ENCODE data around the gene COL6A2. TPM values are rescaled to one million over a fixed set of nuclear protein-coding genes. Genes with fewer than 3 reads are reported as not detected.

The COL6A2 gene
- polyA plus RNA-seq, 1 of the 3 experiments (the other 2 are of a cell fraction) = 108 TPM

GRCh38 chr21:46089285-46089684 lies 8.6 kb upstream of the COL6A2 start:
- POLR2A ChIA-PET = no interaction called here
- CTCF ChIA-PET = no interaction called here
- H3K9ac ChIP-seq = no peak overlapping the region

GRCh38 chr21:46091118-46091517 lies 6.8 kb upstream of the COL6A2 start:
- H3K9me3 ChIP-seq = no peaks in the 10 kb centered on the region; the same call in 1 of the 2 replicates
- H3K4me3 ChIP-seq (ENCODE audit: low read depth in 2 of 2, low read length in 1 of 2) = no peak overlapping the region
- ChIA-PET CTCF (no interaction called here), POLR2A (no interaction called here)
- 70% methylated on average over 4 of the region's 4 CpGs for WGBS (ENCODE audit: low lambda C conversion rate)
- H2AFZ ChIP-seq (ENCODE audit: low read depth) = no peak overlapping the region
- no peaks in the 10 kb centered on the region for H3K4me1 ChIP-seq (ENCODE audit: control insufficient read depth in 1 of 2, insufficient read depth in 2 of 2, low read depth in 1 of 2, low read length in 1 of 2)
- peaks cover 6% of the 10 kb centered on the region for H3F3A ChIP-seq (replicated peaks; ENCODE audit: insufficient read depth)
- H3K27me3 ChIP-seq (ENCODE audit: insufficient read depth) = no peaks in the 10 kb centered on the region
- H3K9ac ChIP-seq = no peak overlapping the region
- H4K20me1 ChIP-seq (ENCODE audit: insufficient read depth) = no peaks in the 10 kb centered on the region
- TF ChIP-seq GABPA (IDR thresholded peaks at IDR 0.05; ENCODE audit: low read depth) (no peak), TCF12 (IDR thresholded peaks at IDR 0.05) (no peak), TEAD4 (IDR thresholded peaks at IDR 0.05; ENCODE audit: borderline replicate concordance, insufficient read depth) (no peak), CHD2 (IDR thresholded peaks at IDR 0.05; ENCODE audit: low read length, partially characterized antibody) (no peak), PBX3 (IDR thresholded peaks at IDR 0.05) (no peak), FOXJ3 (CRISPR knock-in tag; IDR thresholded peaks at IDR 0.05) (no peak), REST (IDR thresholded peaks at IDR 0.05; ENCODE audit: low read depth, low read length) (no peak), ZBTB33 (IDR thresholded peaks at IDR 0.05; ENCODE audit: borderline replicate concordance, low read depth) (no peak), RXRA (IDR thresholded peaks at IDR 0.05; ENCODE audit: borderline replicate concordance, low read depth) (no peak), RAD21 (IDR thresholded peaks at IDR 0.05; ENCODE audit: low read length) (no peak)
- H3K4me2 ChIP-seq = no peak overlapping the region
- no peak for DNase-seq
- no peaks in the 10 kb centered on the region for H3K79me2 ChIP-seq (ENCODE audit: insufficient read depth)
- no peak overlapping the region for H3K27ac ChIP-seq (ENCODE audit: low read depth in 2 of 2, low read length in 1 of 2)
- H3K36me3 ChIP-seq (replicated peaks in 1 of 2; ENCODE audit: control insufficient read depth in 1 of 2, insufficient read depth in 2 of 2, low read length in 1 of 2) = no peaks in the 10 kb centered on the region
- no peaks in the 10 kb centered on the region for H3K9me2 ChIP-seq

More at GRCh38 chr21:46089285-46089684, 8.6 kb upstream of the COL6A2 start:
- no peak overlapping the region for H3K4me2 ChIP-seq
- no peak for DNase-seq
- H3K27me3 ChIP-seq (ENCODE audit: insufficient read depth) = no peaks in the 10 kb centered on the region
- peaks cover 6% of the 10 kb centered on the region for H3F3A ChIP-seq (replicated peaks; ENCODE audit: insufficient read depth)
- no peak overlapping the region for H3K4me3 ChIP-seq (ENCODE audit: low read depth in 2 of 2, low read length in 1 of 2)
- H2AFZ ChIP-seq (ENCODE audit: low read depth) = no peak overlapping the region
- H3K9me3 ChIP-seq = no peaks in the 10 kb centered on the region; the same call in 1 of the 2 replicates
- H3K79me2 ChIP-seq (ENCODE audit: insufficient read depth) = no peaks in the 10 kb centered on the region
- H3K27ac ChIP-seq (ENCODE audit: low read depth in 2 of 2, low read length in 1 of 2) = no peak overlapping the region
- no peaks in the 10 kb centered on the region for H4K20me1 ChIP-seq (ENCODE audit: insufficient read depth)
- H3K4me1 ChIP-seq (ENCODE audit: control insufficient read depth in 1 of 2, insufficient read depth in 2 of 2, low read depth in 1 of 2, low read length in 1 of 2) = no peaks in the 10 kb centered on the region
- no peak for TF ChIP-seq ELF1 (IDR thresholded peaks at IDR 0.05)
- TF ChIP-seq POLR2AphosphoS5 (IDR thresholded peaks at IDR 0.05; ENCODE audit: low read depth, low read length) = no peak
- no peak for TF ChIP-seq EZH2phosphoT487 (IDR thresholded peaks at IDR 0.05; ENCODE audit: borderline replicate concordance, low read depth)
- TF ChIP-seq SMC3 (IDR thresholded peaks at IDR 0.05; ENCODE audit: low read depth, low read length) = no peak
- no peak for TF ChIP-seq SIN3A (IDR thresholded peaks at IDR 0.05; ENCODE audit: borderline replicate concordance, low read depth, low read length)
- 43% methylated on average over 5 of the region's 5 CpGs for WGBS (ENCODE audit: low lambda C conversion rate)
- H3K36me3 ChIP-seq (replicated peaks in 1 of 2; ENCODE audit: control insufficient read depth in 1 of 2, insufficient read depth in 2 of 2, low read length in 1 of 2) = no peaks in the 10 kb centered on the region
- no peaks in the 10 kb centered on the region for H3K9me2 ChIP-seq

All from SK-N-SH (cell line).